ENCODE data around the gene RPA3.
"Not testable (repeated sequence)": the region's sequence is repeated elsewhere in the genome, so short reads cannot be mapped to it uniquely, and the experiment has no call there.

The RPA3 gene

DNA sequence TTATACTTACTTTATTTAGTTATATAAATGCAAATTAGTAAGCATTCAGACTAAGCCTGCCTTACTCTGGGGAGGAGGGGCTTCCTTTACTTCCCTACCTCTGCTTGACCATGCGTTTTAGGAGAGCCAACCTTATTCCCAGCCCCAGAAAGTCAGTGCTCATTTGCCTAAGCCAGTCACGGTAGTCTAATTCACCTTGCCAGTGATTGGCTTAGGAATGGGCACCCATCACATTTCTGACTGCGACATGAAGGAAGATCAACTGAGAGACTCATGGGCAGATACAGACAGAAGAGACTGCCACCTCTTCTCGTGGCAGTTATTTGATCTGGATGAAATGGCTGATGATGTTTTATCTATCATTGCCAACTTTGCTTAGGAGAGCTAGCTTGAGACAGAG, 29.5 kb downstream of the RPA3 start:
- WGBS: 88% methylated on average over 4 of the region's 4 CpGs
- Histone ChIP-seq H3K9ac (ENCODE audit: low read depth, low read length) (no peak overlapping the region), H3K4me3 (ENCODE audit: low read length) (no peak overlapping the region), H3K36me3 (ENCODE audit: insufficient read depth, low read length) (no peaks in the 10 kb centered on the region), H3K27me3 (ENCODE audit: insufficient read depth, low read length) (no peaks in the 10 kb centered on the region), H3K9me3 (ENCODE audit: insufficient read depth, low read depth, low read length) (no peaks in the 10 kb centered on the region), H3K27ac (ENCODE audit: low read depth, low read length) (no peak overlapping the region), H3K4me1 (ENCODE audit: insufficient read depth, low read length) (no peaks in the 10 kb centered on the region)

DNA sequence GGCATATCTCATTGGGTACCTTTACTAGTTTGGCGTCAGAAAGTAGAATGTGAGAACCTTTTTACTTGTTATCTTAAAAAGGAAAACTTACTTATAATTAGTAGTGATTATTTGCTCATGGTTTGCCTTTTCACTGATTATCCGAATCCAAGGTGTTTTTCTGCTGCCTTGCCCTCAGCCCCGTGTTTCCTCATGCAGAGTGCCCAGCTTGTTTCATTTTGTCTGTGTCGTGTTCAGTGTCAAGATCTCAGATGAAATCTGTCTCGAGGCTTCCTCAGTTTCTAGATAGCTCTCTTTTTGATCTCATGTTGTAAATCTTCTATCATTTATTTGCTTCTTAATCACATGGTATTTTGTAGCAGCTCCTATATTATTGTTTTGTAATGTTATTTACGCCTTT, 30.1 kb downstream of the RPA3 start:
- 94% methylated on average over 5 of the region's 6 CpGs for WGBS
- Histone ChIP-seq H3K9ac (ENCODE audit: low read depth, low read length) (no peak overlapping the region), H3K9me3 (ENCODE audit: insufficient read depth, low read depth, low read length) (no peaks in the 10 kb centered on the region), H3K4me1 (ENCODE audit: insufficient read depth, low read length) (no peaks in the 10 kb centered on the region), H3K27ac (ENCODE audit: low read depth, low read length) (no peak overlapping the region), H3K36me3 (ENCODE audit: insufficient read depth, low read length) (no peaks in the 10 kb centered on the region), H3K4me3 (ENCODE audit: low read length) (no peak overlapping the region), H3K27me3 (ENCODE audit: insufficient read depth, low read length) (no peaks in the 10 kb centered on the region)

DNA sequence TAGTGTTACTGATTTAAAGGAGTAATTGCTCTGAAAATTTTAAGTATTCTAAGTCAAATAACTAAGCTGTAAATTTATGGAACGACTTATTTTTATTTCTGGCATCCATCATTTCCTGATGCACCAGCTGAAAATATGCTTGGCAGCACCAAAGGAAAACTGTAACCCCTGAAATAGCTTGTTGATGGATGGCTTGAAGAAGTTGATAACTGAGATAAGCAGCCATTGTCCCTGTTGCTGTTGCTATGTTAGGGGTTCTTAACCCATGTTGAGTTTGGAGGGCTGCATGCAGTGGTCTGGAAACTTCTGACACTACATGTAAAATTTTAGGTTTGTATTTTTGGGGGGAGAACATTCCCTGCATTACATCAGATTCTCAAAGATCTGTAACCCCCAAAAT, 30.6 kb downstream of the RPA3 start:
- no peak overlapping the region for H3K27ac ChIP-seq (ENCODE audit: low read depth, low read length)
- no peaks in the 10 kb centered on the region for H3K9me3 ChIP-seq (ENCODE audit: insufficient read depth, low read depth, low read length)
- H3K4me1 ChIP-seq (ENCODE audit: insufficient read depth, low read length): no peaks in the 10 kb centered on the region
- no peak overlapping the region for H3K4me3 ChIP-seq (ENCODE audit: low read length)
- no peak overlapping the region for H3K9ac ChIP-seq (ENCODE audit: low read depth, low read length)
- H3K36me3 ChIP-seq (ENCODE audit: insufficient read depth, low read length): no peaks in the 10 kb centered on the region
- no peaks in the 10 kb centered on the region for H3K27me3 ChIP-seq (ENCODE audit: insufficient read depth, low read length)
- WGBS: 93% methylated on average over 1 of the region's 1 CpG

DNA sequence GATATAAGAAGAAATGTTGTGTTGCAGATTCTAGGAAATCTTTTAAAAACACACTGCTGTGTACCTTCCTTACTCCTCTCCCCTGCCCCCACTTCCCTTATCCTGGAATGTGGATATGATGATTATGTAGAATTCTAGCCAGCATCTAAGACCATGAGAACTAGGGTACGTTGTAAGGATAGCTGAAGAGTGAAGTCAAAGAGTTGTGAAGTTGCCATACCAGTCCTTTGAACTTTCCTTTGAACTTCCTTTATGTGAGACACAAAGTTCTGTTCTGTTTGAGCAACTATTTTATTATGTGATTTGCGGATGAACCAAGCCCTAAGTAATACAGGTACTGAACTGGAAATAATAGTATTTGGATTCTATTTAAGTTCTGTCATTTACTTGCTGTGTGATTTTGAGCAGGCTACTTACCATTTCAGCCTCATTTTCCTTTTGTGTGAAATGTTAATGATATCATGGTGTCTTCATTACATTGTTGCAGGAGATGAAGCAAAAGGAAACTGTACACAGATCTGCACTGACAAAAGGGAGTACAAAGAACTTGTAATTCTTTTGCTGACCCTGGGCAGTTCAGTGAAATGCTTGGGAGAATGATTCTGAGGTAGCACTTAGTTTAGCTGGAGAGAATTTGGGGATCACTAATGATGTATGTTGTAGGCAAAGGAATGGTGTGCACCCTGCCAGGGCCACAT, 31.4 kb downstream of the RPA3 start:
- Histone ChIP-seq H3K9me3 (ENCODE audit: insufficient read depth, low read depth, low read length) (no peaks in the 10 kb centered on the region), H3K36me3 (ENCODE audit: insufficient read depth, low read length) (no peaks in the 10 kb centered on the region), H3K27ac (ENCODE audit: low read depth, low read length) (no peak overlapping the region), H3K27me3 (ENCODE audit: insufficient read depth, low read length) (no peaks in the 10 kb centered on the region), H3K9ac (ENCODE audit: low read depth, low read length) (no peak overlapping the region), H3K4me3 (ENCODE audit: low read length) (no peak overlapping the region), H3K4me1 (ENCODE audit: insufficient read depth, low read length) (no peaks in the 10 kb centered on the region)
- WGBS: 90% methylated on average over 2 of the region's 2 CpGs

GRCh38 chr7:7682861-7683260, 35.5 kb downstream of the RPA3 start:
- H3K27me3 ChIP-seq (ENCODE audit: insufficient read depth, low read length): no peaks in the 10 kb centered on the region
- 87% methylated on average over 5 of the region's 5 CpGs for WGBS
- no peaks in the 10 kb centered on the region for H3K9me3 ChIP-seq (ENCODE audit: insufficient read depth, low read depth, low read length)
- no peak overlapping the region for H3K27ac ChIP-seq (ENCODE audit: low read depth, low read length)
- no peaks in the 10 kb centered on the region; the same call in 1 of the 2 replicates for H3K4me1 ChIP-seq (ENCODE audit: insufficient read depth, low read length)
- no peak overlapping the region for H3K9ac ChIP-seq (ENCODE audit: low read depth, low read length)
- H3K4me3 ChIP-seq (ENCODE audit: low read length): no peak overlapping the region
- H3K36me3 ChIP-seq (ENCODE audit: insufficient read depth, low read length): no peaks in the 10 kb centered on the region

GRCh38 chr7:7681936-7682329, 36.5 kb downstream of the RPA3 start:
- Histone ChIP-seq H3K4me3 (ENCODE audit: low read length) (no peak overlapping the region), H3K27ac (ENCODE audit: low read depth, low read length) (no peak overlapping the region), H3K9me3 (ENCODE audit: insufficient read depth, low read depth, low read length) (no peaks in the 10 kb centered on the region), H3K36me3 (ENCODE audit: insufficient read depth, low read length) (no peaks in the 10 kb centered on the region; the same call in 1 of the 2 replicates), H3K9ac (ENCODE audit: low read depth, low read length) (no peak overlapping the region), H3K4me1 (ENCODE audit: insufficient read depth, low read length) (no peaks in the 10 kb centered on the region; the same call in 1 of the 2 replicates), H3K27me3 (ENCODE audit: insufficient read depth, low read length) (no peaks in the 10 kb centered on the region)

GRCh38 chr7:7681191-7681935, 37.0 kb downstream of the RPA3 start:
- WGBS: 74% methylated on average over 5 of the region's 7 CpGs
- Histone ChIP-seq H3K4me1 (ENCODE audit: insufficient read depth, low read length) (no peaks in the 10 kb centered on the region; the same call in 1 of the 2 replicates), H3K27ac (ENCODE audit: low read depth, low read length) (no peak overlapping the region), H3K4me3 (ENCODE audit: low read length) (no peak overlapping the region), H3K9me3 (ENCODE audit: insufficient read depth, low read depth, low read length) (no peaks in the 10 kb centered on the region), H3K36me3 (ENCODE audit: insufficient read depth, low read length) (no peaks in the 10 kb centered on the region; the same call in 1 of the 2 replicates), H3K27me3 (ENCODE audit: insufficient read depth, low read length) (no peaks in the 10 kb centered on the region), H3K9ac (ENCODE audit: low read depth, low read length) (no peak overlapping the region)

GRCh38 chr7:7679640-7680039, 38.8 kb downstream of the RPA3 start:
- not testable (repeated sequence) for H3K27me3 ChIP-seq (ENCODE audit: insufficient read depth, low read length); H3K36me3 ChIP-seq (ENCODE audit: insufficient read depth, low read length); H3K27ac ChIP-seq (ENCODE audit: low read depth, low read length); H3K4me3 ChIP-seq (ENCODE audit: low read length); H3K9me3 ChIP-seq (ENCODE audit: insufficient read depth, low read depth, low read length); H3K9ac ChIP-seq (ENCODE audit: low read depth, low read length); H3K4me1 ChIP-seq (ENCODE audit: insufficient read depth, low read length)
- WGBS: 96% methylated on average over 2 of the region's 2 CpGs

DNA sequence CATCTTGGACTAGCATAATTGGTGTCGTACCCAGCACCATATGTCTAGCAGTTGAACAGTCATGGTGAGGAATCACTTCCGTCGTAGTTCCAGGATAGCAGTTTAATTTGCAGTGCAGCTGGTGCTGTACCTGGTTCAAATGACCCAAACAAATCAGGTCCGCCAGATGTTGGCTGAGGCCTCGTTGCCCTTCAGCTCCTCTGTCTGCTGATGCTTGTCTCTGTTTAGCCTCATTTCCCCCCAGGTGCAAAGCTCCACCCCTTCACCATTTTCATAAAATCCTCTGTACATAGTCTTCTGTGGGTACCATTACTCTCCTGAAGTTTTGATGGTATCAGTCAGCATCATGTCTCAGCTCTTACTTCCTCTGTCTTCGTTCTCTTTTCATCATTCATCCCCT, 42.7 kb downstream of the RPA3 start:
- Histone ChIP-seq H3K9me3 (ENCODE audit: insufficient read depth, low read depth, low read length) (no peaks in the 10 kb centered on the region), H3K9ac (ENCODE audit: low read depth, low read length) (no peak overlapping the region), H3K27me3 (ENCODE audit: insufficient read depth, low read length) (no peaks in the 10 kb centered on the region), H3K27ac (ENCODE audit: low read depth, low read length) (no peak overlapping the region), H3K4me3 (ENCODE audit: low read length) (no peak overlapping the region), H3K4me1 (ENCODE audit: insufficient read depth, low read length) (peaks cover 8% of the 10 kb centered on the region; the same call in 1 of the 2 replicates), H3K36me3 (ENCODE audit: insufficient read depth, low read length) (no peaks in the 10 kb centered on the region; the same call in 1 of the 2 replicates)
- 78% methylated on average over 6 of the region's 6 CpGs for WGBS

- Histone ChIP-seq H3K36me3 (ENCODE audit: insufficient read depth, low read length) (no peaks in the 10 kb centered on the region; the same call in 1 of the 2 replicates), H3K27ac (ENCODE audit: low read depth, low read length) (no peak overlapping the region), H3K9ac (ENCODE audit: low read depth, low read length) (no peak overlapping the region), H3K4me3 (ENCODE audit: low read length) (no peak overlapping the region), H3K9me3 (ENCODE audit: insufficient read depth, low read depth, low read length) (no peaks in the 10 kb centered on the region), H3K27me3 (ENCODE audit: insufficient read depth, low read length) (no peaks in the 10 kb centered on the region), H3K4me1 (ENCODE audit: insufficient read depth, low read length) (peaks cover 8% of the 10 kb centered on the region; the same call in 1 of the 2 replicates)
- WGBS: 87% methylated on average over 2 of the region's 2 CpGs
These were observed 45.2 kb downstream of the RPA3 start for GRCh38 chr7:7673240-7673550.

DNA sequence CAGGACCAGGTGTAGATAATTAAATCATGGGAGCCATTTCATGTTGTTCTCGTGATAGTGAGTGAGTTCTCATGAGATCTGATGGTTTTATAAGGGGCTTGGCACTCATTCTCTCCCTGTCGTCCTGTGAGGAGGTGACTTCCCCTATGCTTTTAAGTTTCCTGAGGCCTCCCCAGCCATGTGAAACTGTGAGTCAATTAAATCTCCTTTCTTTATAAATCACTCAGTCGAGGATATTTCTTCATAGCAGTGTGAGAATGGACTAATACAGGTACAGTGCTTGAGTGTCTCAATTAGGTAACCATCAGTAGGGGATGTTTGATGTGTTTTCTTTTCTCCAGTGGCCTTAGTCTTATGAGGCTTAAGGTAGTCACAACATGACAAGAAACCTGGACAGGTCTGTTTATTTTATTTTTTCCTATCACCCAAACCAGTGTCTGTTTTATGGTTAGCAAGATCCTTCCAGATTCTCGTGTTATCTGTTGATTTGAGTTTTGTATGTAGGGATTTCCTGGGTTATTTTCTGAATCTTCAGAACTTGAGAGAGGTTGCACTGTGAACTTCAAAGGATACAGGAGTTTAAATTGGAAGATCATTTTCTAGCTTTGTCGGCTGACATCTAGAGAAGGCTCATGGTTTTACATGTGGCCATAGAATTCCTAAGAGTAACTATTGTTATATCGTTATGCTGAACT, 45.7 kb downstream of the RPA3 start:
- H3K27me3 ChIP-seq (ENCODE audit: insufficient read depth, low read length): no peaks in the 10 kb centered on the region
- no peaks in the 10 kb centered on the region; the same call in 1 of the 2 replicates for H3K36me3 ChIP-seq (ENCODE audit: insufficient read depth, low read length)
- no peak overlapping the region for H3K4me3 ChIP-seq (ENCODE audit: low read length)
- H3K27ac ChIP-seq (ENCODE audit: low read depth, low read length): no peak overlapping the region
- H3K9me3 ChIP-seq (ENCODE audit: insufficient read depth, low read depth, low read length): no peaks in the 10 kb centered on the region
- 91% methylated on average over 6 of the region's 6 CpGs for WGBS
- H3K4me1 ChIP-seq (ENCODE audit: insufficient read depth, low read length): peaks cover 8% of the 10 kb centered on the region; the same call in 1 of the 2 replicates
- H3K9ac ChIP-seq (ENCODE audit: low read depth, low read length): no peak overlapping the region
